Measurements from ENCODE around the gene ATP9A. TPM values are rescaled to one million over a fixed set of nuclear protein-coding genes. Genes with fewer than 3 reads are reported as not detected.

The ATP9A gene
- total RNA-seq, 1 donor from 2014 or later: 18.2 TPM

DNA sequence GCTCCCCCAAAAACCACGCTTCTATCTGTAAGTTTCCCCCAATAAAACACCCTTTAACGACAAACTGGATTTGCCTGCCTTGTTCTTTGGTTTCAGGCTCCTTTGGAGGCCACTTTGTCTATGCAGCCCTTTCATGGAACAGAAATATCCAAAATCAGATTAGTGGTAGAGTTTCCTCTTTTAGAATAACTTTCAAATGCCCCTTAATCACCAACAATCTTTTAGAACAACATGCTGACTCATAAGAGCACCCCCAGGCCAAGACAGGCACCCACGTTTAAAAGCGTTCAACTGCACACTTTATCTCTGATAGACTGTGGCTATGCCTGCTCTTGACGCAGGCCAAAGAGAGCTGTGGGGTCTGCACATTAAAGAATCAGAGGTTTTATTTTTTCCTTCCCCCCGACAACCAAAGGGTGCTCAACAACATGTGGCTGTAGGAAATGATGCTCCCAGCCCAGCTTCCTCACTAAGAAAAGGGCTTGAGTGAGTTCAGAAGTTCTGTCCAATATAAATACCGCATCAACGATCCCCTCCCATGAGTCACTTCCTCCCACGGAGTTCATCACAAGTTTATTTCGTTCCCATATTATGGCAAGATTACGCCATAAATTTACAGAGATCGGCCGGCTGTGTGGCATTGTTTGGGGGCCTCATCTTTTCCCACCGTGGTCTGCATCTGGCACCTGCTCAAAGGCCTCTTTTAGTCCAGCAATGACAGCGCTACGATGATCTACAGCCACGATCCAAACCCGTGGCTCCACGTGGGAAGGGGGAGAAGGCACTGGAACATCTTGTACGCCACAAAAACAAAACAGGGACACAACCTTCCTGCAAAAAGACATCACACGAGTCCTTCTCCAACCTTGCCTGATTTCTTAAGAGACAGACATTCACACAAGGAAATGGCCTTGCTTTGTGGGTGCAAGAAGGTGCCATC lies 136.9 kb downstream of the ATP9A start:
- DNase-seq (ENCODE audit: low spot score): no peak
- Histone ChIP-seq H3K4me3 (no peak overlapping the region), H3K36me3 (no peaks in the 10 kb centered on the region), H3K4me2 (no peak overlapping the region), H3F3A (ENCODE audit: low read depth) (no peaks in the 10 kb centered on the region), H4K20me1 (ENCODE audit: low read depth) (no peaks in the 10 kb centered on the region), H3K9me3 (ENCODE audit: low read depth) (no peaks in the 10 kb centered on the region), H3K27me3 (no peaks in the 10 kb centered on the region), H2AFZ (replicated peaks) (no peak overlapping the region), H3K9ac (no peak overlapping the region), H3K4me1 (no peaks in the 10 kb centered on the region), H3K79me2 (ENCODE audit: low read depth) (no peaks in the 10 kb centered on the region), H3K27ac (no peak overlapping the region)
- TF ChIP-seq EZH2phosphoT487 (IDR thresholded peaks at IDR 0.05) (no peak), EZH2 (IDR thresholded peaks at IDR 0.05) (no peak)
- TF ChIP-seq, protein P1, sequence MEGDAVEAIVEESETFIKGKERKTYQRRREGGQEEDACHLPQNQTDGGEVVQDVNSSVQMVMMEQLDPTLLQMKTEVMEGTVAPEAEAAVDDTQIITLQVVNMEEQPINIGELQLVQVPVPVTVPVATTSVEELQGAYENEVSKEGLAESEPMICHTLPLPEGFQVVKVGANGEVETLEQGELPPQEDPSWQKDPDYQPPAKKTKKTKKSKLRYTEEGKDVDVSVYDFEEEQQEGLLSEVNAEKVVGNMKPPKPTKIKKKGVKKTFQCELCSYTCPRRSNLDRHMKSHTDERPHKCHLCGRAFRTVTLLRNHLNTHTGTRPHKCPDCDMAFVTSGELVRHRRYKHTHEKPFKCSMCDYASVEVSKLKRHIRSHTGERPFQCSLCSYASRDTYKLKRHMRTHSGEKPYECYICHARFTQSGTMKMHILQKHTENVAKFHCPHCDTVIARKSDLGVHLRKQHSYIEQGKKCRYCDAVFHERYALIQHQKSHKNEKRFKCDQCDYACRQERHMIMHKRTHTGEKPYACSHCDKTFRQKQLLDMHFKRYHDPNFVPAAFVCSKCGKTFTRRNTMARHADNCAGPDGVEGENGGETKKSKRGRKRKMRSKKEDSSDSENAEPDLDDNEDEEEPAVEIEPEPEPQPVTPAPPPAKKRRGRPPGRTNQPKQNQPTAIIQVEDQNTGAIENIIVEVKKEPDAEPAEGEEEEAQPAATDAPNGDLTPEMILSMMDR (IDR thresholded peaks at IDR 0.05): no peak
- Mint-ChIP-seq H3K27ac (no peak overlapping the region), H3K4me1 (peaks cover 5% of the 10 kb centered on the region), H3K36me3 (peaks cover 3% of the 10 kb centered on the region), H3K9me3 (no peaks in the 10 kb centered on the region), H3K4me3 (no peak overlapping the region), H3K27me3 (ENCODE audit: insufficient read depth, low read depth) (no peaks in the 10 kb centered on the region)

DNA sequence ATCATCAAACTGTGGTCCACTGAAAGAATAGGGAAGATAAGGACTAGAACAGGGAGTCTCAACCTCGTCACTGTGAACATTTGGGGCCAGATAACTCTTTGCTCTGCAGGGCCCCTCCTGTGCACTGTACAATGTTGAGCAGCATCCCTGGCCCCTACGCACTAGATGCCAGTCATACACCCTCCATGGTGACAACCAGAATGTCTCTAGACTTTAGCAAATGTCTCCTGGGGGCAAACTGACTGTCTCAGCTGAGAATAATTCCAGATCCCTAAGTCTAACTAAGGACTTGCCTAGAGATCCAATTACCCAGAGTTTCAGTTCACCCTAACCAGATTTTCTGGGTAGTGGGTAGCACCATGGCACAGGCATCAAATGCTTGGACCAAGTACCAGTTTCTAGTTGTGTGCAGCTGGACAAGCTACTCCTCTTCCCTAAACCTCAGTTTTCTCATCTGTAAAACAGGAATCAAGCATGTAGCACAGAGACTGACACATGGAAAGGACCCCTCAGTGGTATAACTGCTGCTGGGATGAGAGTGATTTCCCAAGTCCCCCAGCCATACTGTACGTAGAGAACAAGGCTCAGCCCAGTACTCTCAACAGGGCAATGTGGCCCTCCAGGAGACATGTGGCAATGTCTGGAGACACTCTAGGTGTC lies 138.7 kb downstream of the ATP9A start:
- Histone ChIP-seq H3K36me3 (no peaks in the 10 kb centered on the region), H3K4me2 (no peak overlapping the region), H2AFZ (replicated peaks) (no peak overlapping the region), H3K4me1 (no peaks in the 10 kb centered on the region), H4K20me1 (ENCODE audit: low read depth) (no peaks in the 10 kb centered on the region), H3K27me3 (no peaks in the 10 kb centered on the region), H3K4me3 (no peak overlapping the region), H3K9me3 (ENCODE audit: low read depth) (no peaks in the 10 kb centered on the region), H3K9ac (no peak overlapping the region), H3K79me2 (ENCODE audit: low read depth) (no peaks in the 10 kb centered on the region), H3K27ac (no peak overlapping the region), H3F3A (ENCODE audit: low read depth) (no peaks in the 10 kb centered on the region)
- Mint-ChIP-seq H3K36me3 (peaks cover 4% of the 10 kb centered on the region), H3K27ac (no peak overlapping the region), H3K27me3 (ENCODE audit: insufficient read depth, low read depth) (peaks cover 2% of the 10 kb centered on the region), H3K9me3 (no peaks in the 10 kb centered on the region), H3K4me3 (no peak overlapping the region), H3K4me1 (peaks cover 8% of the 10 kb centered on the region)
- DNase-seq (ENCODE audit: low spot score): no peak
- TF ChIP-seq EZH2 (IDR thresholded peaks at IDR 0.05) (no peak), EZH2phosphoT487 (IDR thresholded peaks at IDR 0.05) (no peak)
- TF ChIP-seq, protein P1 (IDR thresholded peaks at IDR 0.05): no peak

DNA sequence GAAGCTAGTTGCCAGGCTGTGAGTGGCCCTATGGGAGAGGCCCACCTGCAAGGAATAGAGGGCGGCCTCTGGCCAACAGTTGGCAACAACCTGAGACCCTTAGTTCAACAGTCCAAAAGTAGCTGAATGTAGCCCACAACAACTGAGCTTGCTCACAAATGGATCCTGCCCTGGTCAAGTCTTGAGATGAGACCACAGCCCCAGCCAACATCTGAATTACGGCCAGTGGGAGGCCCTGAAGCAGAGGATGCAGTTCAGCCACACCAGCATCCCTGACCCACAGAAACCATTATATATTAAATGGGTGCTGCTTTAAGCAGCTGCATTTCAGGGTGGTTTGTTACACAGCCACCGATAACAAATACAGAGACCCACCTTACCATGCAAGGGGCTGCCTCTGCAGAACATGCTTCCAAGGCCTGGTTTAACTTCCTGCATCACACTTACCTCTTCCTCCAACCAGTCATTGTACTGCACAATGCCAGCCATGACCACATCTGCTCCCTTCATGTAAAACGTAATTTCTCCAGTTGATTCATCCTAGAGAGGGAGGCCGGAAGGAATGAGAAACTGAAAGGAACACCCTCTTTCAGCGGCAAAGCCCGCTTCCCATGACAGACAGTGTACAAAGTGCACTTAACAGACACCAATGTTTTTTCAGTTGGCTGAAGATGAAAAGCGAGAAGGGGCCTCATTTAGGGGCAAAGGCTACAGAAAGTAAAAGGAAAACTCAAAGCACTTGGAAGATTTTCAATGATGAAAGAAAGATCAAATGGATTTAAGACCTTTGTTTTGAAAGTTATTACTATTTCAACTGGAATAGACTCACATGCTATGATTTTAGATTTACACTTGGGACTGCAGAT lies 139.4 kb downstream of the ATP9A start:
- no peak overlapping the region for H3K4me2 ChIP-seq

More for the DNA sequence above, 139.4 kb downstream of the ATP9A start:
- no peaks in the 10 kb centered on the region for H3K79me2 ChIP-seq (ENCODE audit: low read depth)
- H3K4me3 ChIP-seq: no peak overlapping the region
- no peaks in the 10 kb centered on the region for H3K4me1 ChIP-seq
- H4K20me1 ChIP-seq (ENCODE audit: low read depth): no peaks in the 10 kb centered on the region
- H3K27me3 ChIP-seq: no peaks in the 10 kb centered on the region
- TF ChIP-seq, protein P1 (IDR thresholded peaks at IDR 0.05): no peak
- TF ChIP-seq EZH2phosphoT487 (IDR thresholded peaks at IDR 0.05) (no peak), EZH2 (IDR thresholded peaks at IDR 0.05) (no peak)
- no peak for DNase-seq (ENCODE audit: low spot score)
- H3K27ac Mint-ChIP-seq: peak overlapping the region; percentile 7
- H3K9ac ChIP-seq: no peak overlapping the region
- H3K9me3 Mint-ChIP-seq: no peaks in the 10 kb centered on the region
- peaks cover 7% of the 10 kb centered on the region for H3K36me3 Mint-ChIP-seq
- no peak overlapping the region for H2AFZ ChIP-seq (replicated peaks)
- H3K27me3 Mint-ChIP-seq (ENCODE audit: insufficient read depth, low read depth): peaks cover 2% of the 10 kb centered on the region
- H3F3A ChIP-seq (ENCODE audit: low read depth): no peaks in the 10 kb centered on the region
- no peak overlapping the region for H3K4me3 Mint-ChIP-seq
- no peaks in the 10 kb centered on the region for H3K36me3 ChIP-seq
- H3K4me1 Mint-ChIP-seq: peaks cover 11% of the 10 kb centered on the region
- no peak overlapping the region for H3K27ac ChIP-seq
- H3K9me3 ChIP-seq (ENCODE audit: low read depth): no peaks in the 10 kb centered on the region

All from neural progenitor cell (in vitro differentiated cells).